CD14-positive monocyte (primary cell): ENCODE data around the gene MPP4. TPM values are rescaled to one million over a fixed set of nuclear protein-coding genes. Genes with fewer than 3 reads are reported as not detected.

ENCODE experiments used
- DNase-seq, 3 donors: peaks; one replicate each; pipeline ENCODE4 v3.0.0-alpha.2; 2011 to 2022
- H2AFZ ChIP-seq: 2 replicates; pipeline ENCODE4 v1.6.0; 2012; ENCODE audit warnings: mild to moderate bottlenecking, low read depth, low read length, inconsistent platforms; ENCODE audit not compliant: insufficient read depth, poor library complexity, severe bottlenecking
- H3K27ac ChIP-seq, 2 donors: 1 replicate in 1 of 2; 2 replicates in 1 of 2; pipeline ENCODE4 v1.5.1; 2012 to 2013; ENCODE audit warnings: low read length in 2 of 2, control low read depth in 1 of 2, inconsistent platforms in 1 of 2, low read depth in 1 of 2, mild to moderate bottlenecking in 1 of 2
- H3K27me3 ChIP-seq, 2 donors: one replicate each; pipeline versions ENCODE4 v1.6.0 to v1.6.1; 2011 to 2013; ENCODE audit warnings: low read length in 2 of 2; ENCODE audit not compliant: control insufficient read depth in 2 of 2, insufficient read depth in 2 of 2
- H3K36me3 ChIP-seq, 2 donors: replicated peaks in 1 of 2; 1 replicate in 1 of 2; 2 replicates in 1 of 2; pipeline versions ENCODE4 v1.5.1 to v1.6.1; 2012 to 2013; ENCODE audit warnings: low read length in 2 of 2, control low read depth in 1 of 2, inconsistent platforms in 1 of 2, mild to moderate bottlenecking in 1 of 2; ENCODE audit not compliant: insufficient read depth in 2 of 2, control insufficient read depth in 1 of 2
- H3K4me1 ChIP-seq, 2 donors: 1 replicate in 1 of 2; 2 replicates in 1 of 2; pipeline versions ENCODE4 v1.5.1 to v1.6.1; 2012 to 2013; ENCODE audit warnings: low read length in 2 of 2, control low read depth in 1 of 2, inconsistent platforms in 1 of 2, mild to moderate bottlenecking in 1 of 2, moderate library complexity in 1 of 2; ENCODE audit not compliant: insufficient read depth in 2 of 2, control insufficient read depth in 1 of 2
- H3K4me2 ChIP-seq: replicated peaks from 2 replicates; pipeline ENCODE3; 2012; ENCODE audit warnings: low read length, moderate library complexity, mild to moderate bottlenecking; ENCODE audit not compliant: poor library complexity, severe bottlenecking; ENCODE audit errors: extremely low read depth
- H3K4me3 ChIP-seq, 3 experiments: fragments of 200-600 bp in 1 of 3; sonication (generic) in 1 of 3; replicated peaks in 1 of 3; 1 replicate in 2 of 3; 2 replicates in 1 of 3; pipeline ENCODE4 v1.5.1; 2011 to 2013; ENCODE audit warnings: low read length in 3 of 3, mild to moderate bottlenecking in 3 of 3, control low read depth in 2 of 3, low read depth in 2 of 3, inconsistent platforms in 1 of 3, moderate library complexity in 1 of 3
- H3K79me2 ChIP-seq: 2 replicates; pipeline ENCODE4 v1.6.0; 2012; ENCODE audit warnings: mild to moderate bottlenecking, control low read depth, inconsistent platforms, low read length, moderate library complexity; ENCODE audit not compliant: insufficient read depth
- H3K9ac ChIP-seq: 2 replicates; pipeline ENCODE4 v1.6.0; 2017; ENCODE audit warnings: low read length, mild to moderate bottlenecking; ENCODE audit not compliant: insufficient read depth, poor library complexity, severe bottlenecking
- H3K9me3 ChIP-seq, 2 donors: replicated peaks in 1 of 2; 1 replicate in 1 of 2; 2 replicates in 1 of 2; pipeline versions ENCODE4 v1.5.1 to v1.6.1; 2012 to 2013; ENCODE audit warnings: low read length in 2 of 2, control low read depth in 1 of 2; ENCODE audit not compliant: control insufficient read depth in 1 of 2, insufficient read depth in 1 of 2
- H4K20me1 ChIP-seq: 2 replicates; pipeline ENCODE4 v1.6.0; 2012; ENCODE audit warnings: mild to moderate bottlenecking, low read length, control low read depth, moderate library complexity; ENCODE audit not compliant: insufficient read depth
- H3K27ac Mint-ChIP-seq, 7 donors: one replicate each; pipeline ENCODE4 v1.8.0; 2020; ENCODE audit warnings: mild to moderate bottlenecking in 7 of 7, mixed read lengths in 7 of 7, moderate library complexity in 6 of 7, inconsistent platforms in 2 of 7
- H3K27me3 Mint-ChIP-seq, 3 donors: one replicate each; pipeline ENCODE4 v1.8.0; 2021 to 2022; ENCODE audit warnings: low read depth in 3 of 3, mild to moderate bottlenecking in 3 of 3, mixed read lengths in 3 of 3, moderate library complexity in 3 of 3, inconsistent platforms in 1 of 3
- H3K36me3 Mint-ChIP-seq, 2 donors: one replicate each; pipeline ENCODE4 v1.8.0; 2020; ENCODE audit warnings: mixed read lengths in 2 of 2, inconsistent platforms in 1 of 2, mild to moderate bottlenecking in 1 of 2
- H3K4me1 Mint-ChIP-seq: one replicate; pipeline ENCODE4 v1.8.0; 2020; ENCODE audit warnings: mild to moderate bottlenecking, mixed read lengths
- H3K4me3 Mint-ChIP-seq, 2 donors: one replicate each; pipeline ENCODE4 v1.8.0; 2020; ENCODE audit warnings: mild to moderate bottlenecking in 2 of 2, mixed read lengths in 2 of 2, moderate library complexity in 1 of 2
- H3K9me3 Mint-ChIP-seq, 7 donors: one replicate each; pipeline ENCODE4 v1.8.0; 2020 to 2022; ENCODE audit warnings: mixed read lengths in 7 of 7, mild to moderate bottlenecking in 6 of 7, moderate library complexity in 6 of 7, inconsistent platforms in 2 of 7
- CTCF ChIP-seq: fragments of 200-600 bp; IDR thresholded peaks from one replicate; pipeline ENCODE4 v1.8.0; 2022; ENCODE audit warnings: antibody characterized with exemption, mild to moderate bottlenecking
- WGBS: methylation state at CpG from one replicate; pipeline ENCODE4 v1.1.5; 2013; ENCODE audit warnings: missing lambda C conversion rate; ENCODE audit not compliant: insufficient coverage; 5-methylcytosine and 5-hydroxymethylcytosine counted together
- intact Hi-C, 2 donors: fragments of 100-400 bp; cut with micrococcal nuclease; formaldehyde crosslinking; loops; one replicate each; pipeline versions ENCODE4 v1.15.0 to v1.15.1; 2023
- polyA plus RNA-seq, 3 donors: library from polyadenylated mRNA; depleted of rRNA in 1 of 3; unstranded in 2 of 3; stranded (reverse) in 1 of 3; fragments of 300-500 nt in 2 of 3; fragments of >200 nt in 1 of 3; fragmentation: Illumina TruSeq in 2 of 3; gene quantifications; 1 replicate in 2 of 3; 2 replicates in 1 of 3; pipeline ENCODE4 v1.2.3, GENCODE V29; 2012 to 2021

The MPP4 gene
- polyA plus RNA-seq, 3 donors, result 0.04 TPM; not detected in 2

- Mint-ChIP-seq H3K9me3 (no peaks in the 10 kb centered on the region), H3K27me3 (peaks cover 0 to 9% (median 8%) of the 10 kb centered on the region in 3 donors), H3K4me3 (no peak overlapping the region), H3K27ac (no peak overlapping the region), H3K36me3 (no peaks in the 10 kb centered on the region), H3K4me1 (peaks cover 14% of the 10 kb centered on the region)
- H3K9ac ChIP-seq, result no peak overlapping the region
- H3K4me2 ChIP-seq, result no peak overlapping the region
- H3K27me3 ChIP-seq, result peaks cover 0 to 3% of the 10 kb centered on the region in 2 donors
- no peak for TF ChIP-seq CTCF
- no peaks in the 10 kb centered on the region for H3K9me3 ChIP-seq
- H2AFZ ChIP-seq, result no peak overlapping the region
- no peaks in the 10 kb centered on the region for H3K79me2 ChIP-seq
- H3K27ac ChIP-seq, result no peak overlapping the region
- intact Hi-C loops, result loop anchor here in 1 of 2 donors (10.0 kb wide), 1 partner anchor 193 kb away; the partner anchor contains the start of genes STRADB and TRAK2
- peaks cover 4 to 12% of the 10 kb centered on the region in 2 donors for H3K4me1 ChIP-seq
- WGBS, result 100% methylated on average over 1 of the region's 5 CpGs
- H3K4me3 ChIP-seq, result no peak overlapping the region
- H3K36me3 ChIP-seq, result no peaks in the 10 kb centered on the region
- no peaks in the 10 kb centered on the region for H4K20me1 ChIP-seq
- no peak for DNase-seq
Observed at GRCh38 chr2:201647431-201647830, 51.0 kb downstream of the MPP4 start.

GRCh38 chr2:201644001-201644400 lies 54.4 kb downstream of the MPP4 start:
- Histone ChIP-seq H3K4me1 (peaks cover 8 to 12% of the 10 kb centered on the region in 2 donors), H3K27ac (no peak overlapping the region), H3K9ac (no peak overlapping the region), H3K36me3 (no peaks in the 10 kb centered on the region), H3K27me3 (peaks cover 0 to 3% of the 10 kb centered on the region in 2 donors), H3K4me3 (peak overlapping the region in 2 of 3 experiments; percentile 56 to 95), H3K9me3 (no peaks in the 10 kb centered on the region), H4K20me1 (no peaks in the 10 kb centered on the region), H3K4me2 (peak overlapping the region; percentile 93), H2AFZ (peak overlapping the region; percentile 99), H3K79me2 (no peaks in the 10 kb centered on the region)
- no peak for DNase-seq
- H3K9me3 Mint-ChIP-seq, result no peaks in the 10 kb centered on the region
- H3K27me3 Mint-ChIP-seq, result peaks cover 2 to 9% (median 5%) of the 10 kb centered on the region in 3 donors
- peak overlapping the region; percentile 88 to 92 for H3K4me3 Mint-ChIP-seq
- peaks cover 12% of the 10 kb centered on the region for H3K4me1 Mint-ChIP-seq
- TF ChIP-seq CTCF, result no peak
- H3K27ac Mint-ChIP-seq, result no peak overlapping the region
- no peaks in the 10 kb centered on the region for H3K36me3 Mint-ChIP-seq
- WGBS, result 93% methylated on average over 5 of the region's 8 CpGs
- intact Hi-C loops, result loop anchor here in 1 of 2 donors (10.0 kb wide), 1 partner anchor 189 kb away; the partner anchor contains the start of genes STRADB and TRAK2
